SK-N-SH treated with all-trans-retinoic acid at 6 μM for 48 hours (cell line): Measurements from ENCODE around the gene CD22.

Experiments used
- ATAC-seq: fragments of 200-7000 bp; cut with Tn5 transposase; 3 replicates; pipeline ENCODE4 v1.9.1; 2020; ENCODE audit warnings: mild to moderate bottlenecking, moderate library complexity
- ARNTL ChIP-seq: fragments of 450-650 bp; formaldehyde crosslinking; IDR thresholded peaks from 2 replicates; pipeline ENCODE4 v1.5.0; 2020; ENCODE audit warnings: low read depth, mild to moderate bottlenecking, moderate library complexity, borderline replicate concordance
- CREB5 ChIP-seq: fragments of 250-450 bp; sonication (Bioruptor Pico); IDR thresholded peaks from 2 replicates; pipeline ENCODE4 v1.5.1; 2020; ENCODE audit warnings: low read depth, mild to moderate bottlenecking, moderate library complexity
- CSDC2 ChIP-seq: fragments of 250-450 bp; sonication (Bioruptor Pico); IDR thresholded peaks from 2 replicates; pipeline ENCODE4 v1.5.0; 2020; ENCODE audit warnings: mild to moderate bottlenecking, moderate library complexity
- CSRNP3 ChIP-seq: fragments of 250-450 bp; sonication (Bioruptor Pico); IDR thresholded peaks from 2 replicates; pipeline ENCODE4 v1.5.1; 2021; ENCODE audit warnings: mild to moderate bottlenecking, moderate library complexity
- ESRRG ChIP-seq: fragments of 250-450 bp; sonication (Bioruptor Pico); IDR thresholded peaks from 2 replicates; pipeline ENCODE4 v1.6.1; 2021; ENCODE audit warnings: mild to moderate bottlenecking
- GLIS3 ChIP-seq: fragments of 250-450 bp; sonication (Bioruptor Pico); IDR thresholded peaks from 2 replicates; pipeline ENCODE4 v1.5.0; 2020; ENCODE audit warnings: mild to moderate bottlenecking, moderate library complexity
- ISL1 ChIP-seq: fragments of 250-450 bp; sonication (Bioruptor Pico); IDR thresholded peaks from 2 replicates; pipeline ENCODE4 v2.1.2; 2022; ENCODE audit warnings: mild to moderate bottlenecking, moderate library complexity
- OSR1 ChIP-seq: fragments of 250-450 bp; sonication (Bioruptor Pico); IDR thresholded peaks from 2 replicates; pipeline ENCODE4 v1.8.0; 2022; ENCODE audit warnings: moderate library complexity, mild to moderate bottlenecking, inconsistent platforms
- PATZ1 ChIP-seq: fragments of 250-450 bp; sonication (Bioruptor Pico); IDR thresholded peaks from 2 replicates; pipeline ENCODE4 v1.8.0; 2020; ENCODE audit warnings: mild to moderate bottlenecking, moderate library complexity, borderline replicate concordance
- POU6F1 ChIP-seq: fragments of 250-450 bp; sonication (Bioruptor Pico); IDR thresholded peaks from 2 replicates; pipeline ENCODE4 v1.8.0; 2021; ENCODE audit warnings: low read depth, mild to moderate bottlenecking, moderate library complexity, borderline replicate concordance
- PPARA ChIP-seq: fragments of 250-450 bp; sonication (Bioruptor Pico); IDR thresholded peaks from 2 replicates; pipeline ENCODE4 v1.5.0; 2020; ENCODE audit warnings: mild to moderate bottlenecking, borderline replicate concordance
- SNAI2 ChIP-seq: fragments of 250-450 bp; sonication (Bioruptor Pico); IDR thresholded peaks from 2 replicates; pipeline ENCODE4 v1.5.0; 2020; ENCODE audit warnings: mild to moderate bottlenecking, moderate library complexity
- TCF4 ChIP-seq: fragments of 250-450 bp; sonication (Bioruptor Pico); IDR thresholded peaks from 2 replicates; pipeline ENCODE4 v1.8.0; 2021; ENCODE audit warnings: mild to moderate bottlenecking, moderate library complexity, borderline replicate concordance
- ZC3H10 ChIP-seq: fragments of 250-450 bp; sonication (Bioruptor Pico); IDR thresholded peaks from 2 replicates; pipeline ENCODE4 v1.5.1; 2021; ENCODE audit warnings: mild to moderate bottlenecking, moderate library complexity
- ZFP3 ChIP-seq: fragments of 250-450 bp; sonication (Bioruptor Pico); IDR thresholded peaks from 2 replicates; pipeline ENCODE4 v1.5.0; 2020; ENCODE audit warnings: mild to moderate bottlenecking, moderate library complexity
- ZFP30 ChIP-seq: fragments of 450-650 bp; formaldehyde crosslinking; IDR thresholded peaks from 2 replicates; pipeline ENCODE4 v1.5.0; 2022; ENCODE audit warnings: mild to moderate bottlenecking, moderate library complexity
- ZNF565 ChIP-seq: fragments of 450-650 bp; formaldehyde crosslinking; conservative IDR thresholded peaks from 2 replicates; pipeline ENCODE4 v1.5.0; 2020; ENCODE audit warnings: low read depth, mild to moderate bottlenecking, moderate library complexity
- ZNF70 ChIP-seq: fragments of 450-650 bp; formaldehyde crosslinking; IDR thresholded peaks from 2 replicates; pipeline ENCODE4 v1.5.0; 2020; ENCODE audit warnings: mild to moderate bottlenecking, moderate library complexity
- ZNF8 ChIP-seq: fragments of 450-650 bp; formaldehyde crosslinking; IDR thresholded peaks from 2 replicates; pipeline ENCODE4 v1.5.0; 2020; ENCODE audit warnings: mild to moderate bottlenecking, moderate library complexity

The CD22 gene

GRCh38 chr19:35303357-35303915 is 25.6 kb upstream of the CD22 start:
- TF ChIP-seq CSDC2 (no peak), ZFP3 (CRISPR knock-in tag) (no peak), PPARA (CRISPR knock-in tag) (no peak), PATZ1 (CRISPR knock-in tag) (no peak), ZNF565 (CRISPR knock-in tag) (no peak), ZC3H10 (CRISPR knock-in tag) (no peak), ESRRG (CRISPR knock-in tag) (no peak), OSR1 (CRISPR knock-in tag) (no peak), SNAI2 (CRISPR knock-in tag) (no peak), CREB5 (CRISPR knock-in tag) (no peak), POU6F1 (CRISPR knock-in tag) (no peak), ZNF8 (CRISPR knock-in tag) (no peak), ARNTL (no peak), CSRNP3 (CRISPR knock-in tag) (no peak)
- ATAC-seq = no peak; the same call in 1 of the 3 replicates

- no peak for TF ChIP-seq TCF4 (CRISPR knock-in tag)
- TF ChIP-seq OSR1 (CRISPR knock-in tag) = no peak
- no peak for TF ChIP-seq CREB5 (CRISPR knock-in tag)
- TF ChIP-seq ZFP3 (CRISPR knock-in tag) = no peak
- no peak for TF ChIP-seq CSDC2
- TF ChIP-seq ESRRG (CRISPR knock-in tag) = no peak
- no peak for TF ChIP-seq ISL1
- TF ChIP-seq ZC3H10 (CRISPR knock-in tag) = no peak
- ATAC-seq = no peak
Observed at GRCh38 chr19:35304036-35304435, 25.0 kb upstream of the CD22 start.

- no peak for TF ChIP-seq SNAI2 (CRISPR knock-in tag)
- no peak for TF ChIP-seq ZFP30 (CRISPR knock-in tag)
- TF ChIP-seq ARNTL = no peak
- no peak for TF ChIP-seq CREB5 (CRISPR knock-in tag)
- no peak for TF ChIP-seq GLIS3 (CRISPR knock-in tag)
- no peak for TF ChIP-seq PATZ1 (CRISPR knock-in tag)
- no peak for TF ChIP-seq ZNF70 (CRISPR knock-in tag)
- no peak for ATAC-seq
Observed at GRCh38 chr19:35305181-35305580, 23.8 kb upstream of the CD22 start.
